ENCODE results near the gene CLMN.

Gene CLMN

DNA sequence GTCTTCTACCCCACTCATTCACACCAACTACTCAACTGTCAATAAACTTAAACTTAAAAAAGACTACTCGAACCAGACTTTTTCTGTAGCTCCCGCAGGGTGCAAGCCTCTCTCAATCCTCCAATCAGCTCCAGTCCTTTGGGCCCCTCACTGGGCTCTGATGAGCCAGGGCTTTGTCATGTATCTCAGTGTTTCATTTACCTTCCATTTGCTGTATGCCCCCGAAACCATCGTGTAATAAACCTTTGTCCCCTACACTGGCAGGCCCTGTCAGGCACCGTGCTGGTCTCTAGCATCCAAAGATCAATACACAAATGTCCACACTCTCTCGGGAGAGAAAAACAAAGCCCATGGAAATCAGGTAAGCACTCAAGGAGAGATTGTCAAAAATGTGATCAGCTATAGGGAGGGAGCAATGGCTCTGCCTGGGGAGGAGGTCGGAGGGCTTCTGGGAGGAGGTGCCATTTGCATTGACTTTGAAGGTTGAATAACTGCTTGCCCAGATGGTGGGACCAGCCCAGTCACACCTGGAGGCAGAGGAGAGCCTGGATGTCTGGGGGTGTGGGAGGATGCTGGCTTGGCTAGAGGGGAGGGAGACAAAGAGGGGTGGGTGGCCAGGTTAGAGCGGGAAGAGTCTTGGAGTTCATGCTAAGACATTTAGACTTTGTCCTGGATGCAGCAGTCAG is 120.3 kb downstream of the CLMN start:
- Mint-ChIP-seq H3K36me3 (ENCODE audit: low read depth) (peaks cover 18% of the 10 kb centered on the region), H3K4me3 (no peak overlapping the region)

DNA sequence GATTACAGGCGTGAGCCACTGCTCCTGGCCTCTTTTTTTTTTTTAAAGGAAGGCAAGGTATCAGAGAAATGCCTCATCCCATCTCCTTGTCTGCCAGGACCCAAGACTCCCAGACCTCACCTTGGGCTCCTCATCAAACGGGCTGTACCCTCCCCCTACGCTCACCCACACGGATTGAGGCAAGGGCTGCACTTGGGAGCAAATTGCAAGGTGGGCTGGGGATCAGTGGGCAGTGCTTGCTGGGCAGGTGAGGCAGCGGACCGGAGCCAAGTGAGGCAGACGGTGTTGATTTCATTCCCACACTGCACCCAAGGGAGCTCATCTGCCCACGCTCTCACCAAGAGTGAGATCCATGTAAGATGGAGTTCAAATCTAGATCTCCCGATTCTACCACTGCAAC is 121.4 kb downstream of the CLMN start:
- H3K27me3 Mint-ChIP-seq (ENCODE audit: low read depth, poor library complexity) = no peaks in the 10 kb centered on the region
- H3K4me1 Mint-ChIP-seq = peaks cover 19% of the 10 kb centered on the region
- H3K27ac Mint-ChIP-seq = no peak overlapping the region
- no peak for DNase-seq
- peaks cover 7% of the 10 kb centered on the region for H3K36me3 Mint-ChIP-seq (ENCODE audit: low read depth)
- H3K9me3 Mint-ChIP-seq = peaks cover 3% of the 10 kb centered on the region
- TF ChIP-seq, protein P1, sequence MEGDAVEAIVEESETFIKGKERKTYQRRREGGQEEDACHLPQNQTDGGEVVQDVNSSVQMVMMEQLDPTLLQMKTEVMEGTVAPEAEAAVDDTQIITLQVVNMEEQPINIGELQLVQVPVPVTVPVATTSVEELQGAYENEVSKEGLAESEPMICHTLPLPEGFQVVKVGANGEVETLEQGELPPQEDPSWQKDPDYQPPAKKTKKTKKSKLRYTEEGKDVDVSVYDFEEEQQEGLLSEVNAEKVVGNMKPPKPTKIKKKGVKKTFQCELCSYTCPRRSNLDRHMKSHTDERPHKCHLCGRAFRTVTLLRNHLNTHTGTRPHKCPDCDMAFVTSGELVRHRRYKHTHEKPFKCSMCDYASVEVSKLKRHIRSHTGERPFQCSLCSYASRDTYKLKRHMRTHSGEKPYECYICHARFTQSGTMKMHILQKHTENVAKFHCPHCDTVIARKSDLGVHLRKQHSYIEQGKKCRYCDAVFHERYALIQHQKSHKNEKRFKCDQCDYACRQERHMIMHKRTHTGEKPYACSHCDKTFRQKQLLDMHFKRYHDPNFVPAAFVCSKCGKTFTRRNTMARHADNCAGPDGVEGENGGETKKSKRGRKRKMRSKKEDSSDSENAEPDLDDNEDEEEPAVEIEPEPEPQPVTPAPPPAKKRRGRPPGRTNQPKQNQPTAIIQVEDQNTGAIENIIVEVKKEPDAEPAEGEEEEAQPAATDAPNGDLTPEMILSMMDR (IDR thresholded peaks at IDR 0.05) = no peak
- H3K4me3 Mint-ChIP-seq = no peak overlapping the region

More for the DNA sequence above, 120.3 kb downstream of the CLMN start:
- no peak overlapping the region for H3K27ac Mint-ChIP-seq
- TF ChIP-seq, protein P1 (IDR thresholded peaks at IDR 0.05) = no peak
- no peaks in the 10 kb centered on the region for H3K27me3 Mint-ChIP-seq (ENCODE audit: low read depth, poor library complexity)
- peaks cover 14% of the 10 kb centered on the region for H3K9me3 Mint-ChIP-seq
- H3K4me1 Mint-ChIP-seq = peaks cover 19% of the 10 kb centered on the region
- DNase-seq = no peak

DNA sequence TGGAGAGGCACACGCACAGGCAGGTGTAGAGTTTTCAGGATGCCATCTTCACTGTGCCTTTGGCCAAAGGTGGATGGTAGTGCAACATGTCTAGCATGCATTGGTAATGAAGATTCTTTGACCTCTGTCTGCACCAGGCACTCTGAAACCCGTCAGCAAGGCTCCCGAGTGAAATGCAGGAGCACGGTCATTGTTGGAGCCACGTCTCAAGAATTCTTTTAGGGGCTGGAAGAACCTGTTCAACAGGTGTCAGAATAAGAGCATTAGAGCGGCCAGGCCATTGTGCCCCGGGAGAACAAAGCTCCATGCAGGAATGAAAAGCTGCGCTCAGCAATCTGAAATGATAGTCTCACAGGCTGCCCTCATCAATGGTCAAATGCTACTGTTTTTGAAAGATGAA is 122.2 kb downstream of the CLMN start:
- H3K27ac Mint-ChIP-seq = peak overlapping the region; percentile 64
- no peaks in the 10 kb centered on the region for H3K27me3 Mint-ChIP-seq (ENCODE audit: low read depth, poor library complexity)
- H3K4me1 Mint-ChIP-seq = peaks cover 19% of the 10 kb centered on the region
- H3K9me3 Mint-ChIP-seq = no peaks in the 10 kb centered on the region
- DNase-seq = no peak
- TF ChIP-seq, protein P1 (IDR thresholded peaks at IDR 0.05) = no peak
- H3K4me3 Mint-ChIP-seq = no peak overlapping the region
- no peaks in the 10 kb centered on the region for H3K36me3 Mint-ChIP-seq (ENCODE audit: low read depth)

DNA sequence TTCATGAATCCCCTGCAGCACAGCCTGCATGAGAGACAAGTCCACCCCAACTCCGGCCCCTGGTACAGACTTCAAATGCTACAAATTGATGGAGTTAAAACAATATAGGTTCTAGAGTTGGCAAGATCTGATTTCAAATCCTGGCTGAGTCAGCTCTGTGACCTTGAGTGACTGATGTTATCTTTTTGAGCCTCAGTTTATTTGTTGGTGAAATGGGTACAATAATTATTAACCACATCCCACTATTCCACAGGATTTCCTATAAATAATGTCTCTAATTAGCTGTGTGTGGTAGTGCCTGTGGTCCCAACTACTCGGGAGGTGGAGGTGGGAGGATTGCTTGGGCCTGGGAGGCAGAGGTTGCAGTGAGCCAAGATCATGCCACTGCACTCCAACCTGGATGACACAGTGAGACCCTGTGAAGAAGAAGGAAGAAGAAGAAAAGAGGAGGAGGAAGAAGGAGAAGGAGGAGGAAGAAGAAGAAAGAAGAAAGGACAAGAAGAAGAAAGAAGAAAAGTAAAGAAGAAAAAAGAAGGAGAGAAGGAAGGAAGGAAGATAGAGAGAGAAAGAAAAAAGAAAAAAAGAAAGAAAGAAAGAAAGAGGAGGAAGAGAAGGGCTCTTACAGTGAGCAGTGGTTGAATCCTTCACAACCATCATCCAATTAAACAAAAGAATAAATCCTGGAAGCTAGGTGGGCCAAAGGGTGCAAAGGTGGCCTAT is 122.7 kb downstream of the CLMN start:
- Mint-ChIP-seq H3K4me1 (peaks cover 19% of the 10 kb centered on the region), H3K27me3 (ENCODE audit: low read depth, poor library complexity) (no peaks in the 10 kb centered on the region), H3K27ac (peak overlapping the region; percentile 91), H3K36me3 (ENCODE audit: low read depth) (no peaks in the 10 kb centered on the region), H3K9me3 (no peaks in the 10 kb centered on the region), H3K4me3 (no peak overlapping the region)
- TF ChIP-seq, protein P1 (IDR thresholded peaks at IDR 0.05) = no peak
- DNase-seq = no peak

DNA sequence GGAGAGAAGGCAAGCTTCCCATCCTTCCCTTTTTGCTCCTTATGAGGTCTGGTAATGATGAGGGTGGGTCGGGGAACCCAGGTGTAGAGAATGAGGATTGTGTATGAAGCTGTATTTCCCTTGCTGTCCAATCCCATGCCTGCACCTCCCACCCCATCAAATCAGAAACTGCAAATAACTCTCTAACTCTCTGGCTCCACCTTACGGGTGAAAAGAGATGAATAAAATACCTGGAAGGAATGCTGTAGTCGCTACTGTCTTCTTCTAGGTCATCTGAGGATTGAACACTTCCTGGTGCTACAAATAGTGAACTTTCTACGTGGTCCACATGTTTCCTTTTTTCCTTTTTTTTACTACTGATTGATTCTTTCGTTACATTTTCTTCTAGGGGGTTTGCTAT is 123.4 kb downstream of the CLMN start:
- Mint-ChIP-seq H3K27me3 (ENCODE audit: low read depth, poor library complexity) (peaks cover 3% of the 10 kb centered on the region), H3K4me3 (no peak overlapping the region), H3K4me1 (peaks cover 19% of the 10 kb centered on the region), H3K9me3 (no peaks in the 10 kb centered on the region), H3K27ac (no peak overlapping the region), H3K36me3 (ENCODE audit: low read depth) (no peaks in the 10 kb centered on the region)
- TF ChIP-seq, protein P1 (IDR thresholded peaks at IDR 0.05) = peak; percentile 6
- no peak for DNase-seq

All from nephron progenitor cell (in vitro differentiated cells).